GM18507 (cell line): ENCODE data around the gene OR5H1.

Experiments used
- DNase-seq: peaks from one replicate; pipeline ENCODE4 v3.0.0; 2011; ENCODE audit warnings: low read depth; ENCODE audit not compliant: insufficient read length; ENCODE audit errors: extremely low spot score
- FAIRE-seq: peaks from 2 replicates; lab custom pipeline; 2011; peaks lifted over from hg19 to GRCh38; lab: Jason Lieb, UNC

Gene OR5H1

GRCh38 chr3:98182196-98182595 is 51.7 kb downstream of the OR5H1 start:
- FAIRE-seq, result no peak

GRCh38 chr3:98185180-98185579 is 54.7 kb downstream of the OR5H1 start:
- DNase-seq (no peak), FAIRE-seq (no peak)

More at GRCh38 chr3:98182196-98182595, 51.7 kb downstream of the OR5H1 start:
- DNase-seq, result no peak
